Measurements from ENCODE around the gene HERPUD2.

The HERPUD2 gene, protein sequence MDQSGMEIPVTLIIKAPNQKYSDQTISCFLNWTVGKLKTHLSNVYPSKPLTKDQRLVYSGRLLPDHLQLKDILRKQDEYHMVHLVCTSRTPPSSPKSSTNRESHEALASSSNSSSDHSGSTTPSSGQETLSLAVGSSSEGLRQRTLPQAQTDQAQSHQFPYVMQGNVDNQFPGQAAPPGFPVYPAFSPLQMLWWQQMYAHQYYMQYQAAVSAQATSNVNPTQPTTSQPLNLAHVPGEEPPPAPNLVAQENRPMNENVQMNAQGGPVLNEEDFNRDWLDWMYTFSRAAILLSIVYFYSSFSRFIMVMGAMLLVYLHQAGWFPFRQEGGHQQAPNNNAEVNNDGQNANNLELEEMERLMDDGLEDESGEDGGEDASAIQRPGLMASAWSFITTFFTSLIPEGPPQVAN

DNA sequence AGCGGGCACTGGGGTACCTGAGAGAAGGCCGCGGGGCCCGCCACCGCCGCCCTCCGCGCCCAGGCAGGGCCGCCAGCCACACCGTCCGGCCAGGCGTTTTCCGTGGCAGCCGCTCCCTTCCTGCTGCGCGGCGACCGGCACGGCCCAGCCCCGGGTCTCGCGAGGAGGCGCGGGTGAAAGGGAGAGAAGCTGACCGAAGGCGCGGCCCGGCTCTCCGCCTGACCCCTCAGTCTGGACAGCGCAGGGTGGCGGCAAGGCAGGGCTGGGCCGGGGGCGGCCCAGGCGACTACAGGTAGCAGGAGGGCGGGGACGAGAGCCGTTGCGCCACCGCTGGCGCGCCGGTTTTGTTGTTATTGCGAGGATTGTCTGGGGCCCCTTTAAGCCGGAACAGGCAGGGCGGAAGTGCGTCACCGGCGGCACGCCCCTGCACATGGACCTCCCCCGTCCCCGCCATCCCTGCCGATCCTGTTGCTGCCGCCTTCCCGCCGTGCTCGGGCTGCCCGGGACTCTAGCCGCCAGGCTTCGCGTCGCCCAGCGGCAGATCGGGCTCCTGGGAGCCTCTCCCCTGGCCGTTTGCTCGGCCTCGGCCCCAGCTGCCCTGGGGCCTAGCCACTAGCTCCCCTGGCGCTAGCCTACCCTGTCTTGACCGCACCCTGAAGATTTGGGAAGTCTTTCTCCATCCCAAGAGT, at the start of gene HERPUD2:
Gene HERPUD2 (minus strand): TSS at position 352 of the 689 bp plus-strand sequence. CDS start 805 bp downstream, outside the sequence.
- H3K4me2 ChIP-seq (ENCODE audit: low read length): peak within 1 kb of the TSS; percentile 98
- H3K27me3 ChIP-seq (ENCODE audit: low read depth, low read length): no peaks in the 10 kb centered on the region
- TF ChIP-seq, protein P1, sequence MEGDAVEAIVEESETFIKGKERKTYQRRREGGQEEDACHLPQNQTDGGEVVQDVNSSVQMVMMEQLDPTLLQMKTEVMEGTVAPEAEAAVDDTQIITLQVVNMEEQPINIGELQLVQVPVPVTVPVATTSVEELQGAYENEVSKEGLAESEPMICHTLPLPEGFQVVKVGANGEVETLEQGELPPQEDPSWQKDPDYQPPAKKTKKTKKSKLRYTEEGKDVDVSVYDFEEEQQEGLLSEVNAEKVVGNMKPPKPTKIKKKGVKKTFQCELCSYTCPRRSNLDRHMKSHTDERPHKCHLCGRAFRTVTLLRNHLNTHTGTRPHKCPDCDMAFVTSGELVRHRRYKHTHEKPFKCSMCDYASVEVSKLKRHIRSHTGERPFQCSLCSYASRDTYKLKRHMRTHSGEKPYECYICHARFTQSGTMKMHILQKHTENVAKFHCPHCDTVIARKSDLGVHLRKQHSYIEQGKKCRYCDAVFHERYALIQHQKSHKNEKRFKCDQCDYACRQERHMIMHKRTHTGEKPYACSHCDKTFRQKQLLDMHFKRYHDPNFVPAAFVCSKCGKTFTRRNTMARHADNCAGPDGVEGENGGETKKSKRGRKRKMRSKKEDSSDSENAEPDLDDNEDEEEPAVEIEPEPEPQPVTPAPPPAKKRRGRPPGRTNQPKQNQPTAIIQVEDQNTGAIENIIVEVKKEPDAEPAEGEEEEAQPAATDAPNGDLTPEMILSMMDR (IDR thresholded peaks at IDR 0.05; ENCODE audit: low read depth, low read length): no peak
- no peak for TF ChIP-seq EZH2phosphoT487 (IDR thresholded peaks at IDR 0.05; ENCODE audit: low read depth)
- H3K27ac ChIP-seq (ENCODE audit: low read length): peak within 1 kb of the TSS; percentile 51
- peaks cover 5% of the 10 kb centered on the region for H3K36me3 ChIP-seq (replicated peaks; ENCODE audit: low read depth, low read length)
- peak within 1 kb of the TSS; percentile 85 for H3K4me3 ChIP-seq (ENCODE audit: low read length)
- H4K20me1 ChIP-seq (ENCODE audit: insufficient read depth, low read length): peaks cover 3% of the 10 kb centered on the region; the same call in 1 of the 2 replicates
- H3K79me2 ChIP-seq (ENCODE audit: low read length): peaks cover 28% of the 10 kb centered on the region
- no peaks in the 10 kb centered on the region for H3K9me3 ChIP-seq (ENCODE audit: insufficient read depth, low read length)
- peak within 1 kb of the TSS; percentile 82 for H3K9ac ChIP-seq (ENCODE audit: low read length)
- peaks cover 31% of the 10 kb centered on the region for H3K4me1 ChIP-seq (ENCODE audit: low read length)
- peak within 1 kb of the TSS; percentile 53 for H2AFZ ChIP-seq (ENCODE audit: low read depth, low read length)

DNA sequence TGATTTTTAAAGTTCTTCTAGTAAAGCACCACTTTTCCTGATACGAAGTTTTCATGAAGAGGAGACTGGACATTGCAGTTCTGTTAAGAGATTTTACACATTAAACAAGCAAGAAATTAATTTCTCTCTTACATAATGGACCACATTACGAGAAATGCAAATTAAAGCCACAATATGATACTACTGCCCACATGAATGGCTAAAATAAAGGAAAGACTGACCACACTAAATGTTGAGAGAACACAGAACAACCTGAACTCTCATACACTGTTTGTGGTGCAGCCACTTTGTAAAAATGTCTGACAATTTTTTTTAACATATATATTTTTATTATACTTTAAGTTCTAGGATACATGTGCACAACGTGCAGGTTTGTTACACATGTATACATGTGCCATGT, 44.0 kb upstream of the HERPUD2 start:
- H4K20me1 ChIP-seq (ENCODE audit: insufficient read depth, low read length): no peaks in the 10 kb centered on the region
- no peaks in the 10 kb centered on the region for H3K79me2 ChIP-seq (ENCODE audit: low read length)
- no peak overlapping the region for H3K4me3 ChIP-seq (ENCODE audit: low read length)
- peaks cover 7% of the 10 kb centered on the region for H3K4me1 ChIP-seq (ENCODE audit: low read length)
- H3K27me3 ChIP-seq (ENCODE audit: low read depth, low read length): no peaks in the 10 kb centered on the region
- no peaks in the 10 kb centered on the region for H3K36me3 ChIP-seq (replicated peaks; ENCODE audit: low read depth, low read length)
- no peaks in the 10 kb centered on the region for H3K9me3 ChIP-seq (ENCODE audit: insufficient read depth, low read length)
- H3K4me2 ChIP-seq (ENCODE audit: low read length): no peak overlapping the region
- H3K27ac ChIP-seq (ENCODE audit: low read length): no peak overlapping the region
- no peak overlapping the region for H2AFZ ChIP-seq (ENCODE audit: low read depth, low read length)
- H3K9ac ChIP-seq (ENCODE audit: low read length): no peak overlapping the region
- no peak for TF ChIP-seq EZH2phosphoT487 (IDR thresholded peaks at IDR 0.05; ENCODE audit: low read depth)
- TF ChIP-seq, protein P1 (IDR thresholded peaks at IDR 0.05; ENCODE audit: low read depth, low read length): no peak

DNA sequence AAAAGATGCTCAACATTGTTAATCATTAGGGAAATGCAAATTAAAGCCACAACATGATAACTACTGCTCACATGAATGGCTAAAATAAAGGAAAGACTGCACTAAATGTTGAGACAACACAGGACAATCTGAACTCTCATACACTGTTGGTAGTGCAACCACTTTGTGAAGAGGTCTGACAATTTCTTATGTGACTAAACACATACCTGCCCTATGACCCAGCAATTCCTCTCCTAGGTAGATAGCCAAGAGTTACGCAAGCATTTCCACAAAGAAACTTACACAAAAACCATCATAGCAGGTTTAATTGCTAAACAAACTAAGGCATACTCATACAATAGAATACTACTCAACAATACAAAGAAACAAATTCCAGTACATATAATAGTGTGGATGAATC, 41.8 kb upstream of the HERPUD2 start:
- H3K4me3 ChIP-seq (ENCODE audit: low read length): no peak overlapping the region

More for the DNA sequence above, 41.8 kb upstream of the HERPUD2 start:
- H3K4me2 ChIP-seq (ENCODE audit: low read length): no peak overlapping the region
- no peaks in the 10 kb centered on the region for H3K9me3 ChIP-seq (ENCODE audit: insufficient read depth, low read length)
- no peak overlapping the region for H3K9ac ChIP-seq (ENCODE audit: low read length)
- TF ChIP-seq EZH2phosphoT487 (IDR thresholded peaks at IDR 0.05; ENCODE audit: low read depth): no peak
- TF ChIP-seq, protein P1 (IDR thresholded peaks at IDR 0.05; ENCODE audit: low read depth, low read length): no peak
- no peak overlapping the region for H3K27ac ChIP-seq (ENCODE audit: low read length)
- H3K27me3 ChIP-seq (ENCODE audit: low read depth, low read length): no peaks in the 10 kb centered on the region
- peaks cover 14% of the 10 kb centered on the region for H3K4me1 ChIP-seq (ENCODE audit: low read length)
- no peaks in the 10 kb centered on the region for H3K36me3 ChIP-seq (replicated peaks; ENCODE audit: low read depth, low read length)
- H2AFZ ChIP-seq (ENCODE audit: low read depth, low read length): no peak overlapping the region
- no peaks in the 10 kb centered on the region for H4K20me1 ChIP-seq (ENCODE audit: insufficient read depth, low read length)
- no peaks in the 10 kb centered on the region for H3K79me2 ChIP-seq (ENCODE audit: low read length)

Measured in OCI-LY3 (cell line).